Type B pancreatic cell (in vitro differentiated cells): ENCODE data around the gene OR4M2. TPM values are rescaled to one million over a fixed set of nuclear protein-coding genes. Genes with fewer than 3 reads are reported as not detected.
"Not testable (repeated sequence)": the region's sequence is repeated elsewhere in the genome, so short reads cannot be mapped to it uniquely, and the experiment has no call there.

Experiments used
- DNase-seq: peaks from one replicate; pipeline ENCODE4 v3.0.0; 2021; ENCODE audit warnings: mixed read lengths; ENCODE audit not compliant: unreplicated experiment; ENCODE audit errors: extremely low spot score
- H3K27ac Mint-ChIP-seq: 2 replicates; pipeline ENCODE4 v1.8.0; 2021; ENCODE audit warnings: mild to moderate bottlenecking, mixed read lengths
- H3K27me3 Mint-ChIP-seq: 2 replicates; pipeline ENCODE4 v1.8.0; 2021; ENCODE audit warnings: mixed read lengths
- H3K36me3 Mint-ChIP-seq: 2 replicates; pipeline ENCODE4 v1.8.0; 2021; ENCODE audit warnings: mixed read lengths
- H3K4me1 Mint-ChIP-seq: one replicate; pipeline ENCODE4 v1.8.0; 2021; ENCODE audit warnings: mixed read lengths; ENCODE audit not compliant: unreplicated experiment
- H3K4me3 Mint-ChIP-seq: 2 replicates; pipeline ENCODE4 v1.8.0; 2021; ENCODE audit warnings: mild to moderate bottlenecking, mixed read lengths
- H3K9me3 Mint-ChIP-seq: 2 replicates; pipeline ENCODE4 v1.8.0; 2021; ENCODE audit warnings: mixed read lengths
- long read RNA-seq: library from polyadenylated mRNA; unstranded; transcript quantifications from one replicate; pipeline ENCODE4 v2.0.0, GENCODE V29; 2020
- total RNA-seq: library from RNA; stranded (reverse); gene quantifications from 2 replicates; pipeline ENCODE4 v1.2.1, GENCODE V29; 2021; ENCODE audit warnings: low replicate concordance

OR4M2 gene
- total RNA-seq, result not detected in 2 replicates
- long read RNA-seq, result 0 reads

- H3K27me3 Mint-ChIP-seq, H3K27ac Mint-ChIP-seq: not testable (repeated sequence)
Measured at GRCh38 chr15:22080227-22080626, at the start of gene OR4M2. TSS of gene OR4M2 (plus strand) at chr15:22080527. CDS start at chr15:22080625, 98 bp downstream.

GRCh38 chr15:22069267-22069666 is 11.1 kb upstream of the OR4M2 start:
- DNase-seq, H3K36me3 Mint-ChIP-seq, H3K9me3 Mint-ChIP-seq, H3K4me1 Mint-ChIP-seq, H3K27ac Mint-ChIP-seq, H3K27me3 Mint-ChIP-seq, H3K4me3 Mint-ChIP-seq: not testable (repeated sequence)

More at GRCh38 chr15:22080227-22080626, at the start of gene OR4M2:
- H3K4me1 Mint-ChIP-seq, DNase-seq, H3K36me3 Mint-ChIP-seq, H3K9me3 Mint-ChIP-seq, H3K4me3 Mint-ChIP-seq: not testable (repeated sequence)

GRCh38 chr15:22081386-22081785 is 1.1 kb downstream of the OR4M2 start:
- not testable (repeated sequence) for DNase-seq, H3K36me3 Mint-ChIP-seq, H3K4me3 Mint-ChIP-seq, H3K9me3 Mint-ChIP-seq, H3K4me1 Mint-ChIP-seq, H3K27me3 Mint-ChIP-seq, H3K27ac Mint-ChIP-seq

GRCh38 chr15:22098616-22099253 is 18.4 kb downstream of the OR4M2 start:
- not testable (repeated sequence) for H3K27ac Mint-ChIP-seq, H3K4me3 Mint-ChIP-seq, H3K4me1 Mint-ChIP-seq, H3K36me3 Mint-ChIP-seq, DNase-seq, H3K27me3 Mint-ChIP-seq, H3K9me3 Mint-ChIP-seq

- not testable (repeated sequence) for DNase-seq, H3K27me3 Mint-ChIP-seq, H3K9me3 Mint-ChIP-seq, H3K4me3 Mint-ChIP-seq, H3K36me3 Mint-ChIP-seq, H3K27ac Mint-ChIP-seq, H3K4me1 Mint-ChIP-seq
Measured at GRCh38 chr15:22099289-22099891, 19.1 kb downstream of the OR4M2 start.

- not testable (repeated sequence) for H3K4me3 Mint-ChIP-seq, H3K27ac Mint-ChIP-seq, H3K27me3 Mint-ChIP-seq, H3K4me1 Mint-ChIP-seq, H3K9me3 Mint-ChIP-seq, DNase-seq, H3K36me3 Mint-ChIP-seq
Measured at GRCh38 chr15:22122033-22122432, 41.7 kb downstream of the OR4M2 start.

Other genes with a start within 250 kb of the OR4M2 start
- not detected in 2 replicates for gene POTEB, start 202.8 kb upstream of the OR4M2 start, total RNA-seq